Measurements from ENCODE around the gene SPEN.

Gene SPEN

GRCh38 chr1:15933684-15934083 is 86.2 kb downstream of the SPEN start:
- no peak for DNase-seq (ENCODE audit: low spot score)
- FAIRE-seq = no peak

GRCh38 chr1:15934211-15935055 is 86.9 kb downstream of the SPEN start:
- no peak for FAIRE-seq
- DNase-seq (ENCODE audit: low spot score) = no peak

GRCh38 chr1:15935056-15935950 is 87.8 kb downstream of the SPEN start:
- DNase-seq (ENCODE audit: low spot score) (no peak), FAIRE-seq (no peak)

- no peak for DNase-seq (ENCODE audit: low spot score)
- no peak for FAIRE-seq
These were observed 88.5 kb downstream of the SPEN start for GRCh38 chr1:15936025-15936424.

GRCh38 chr1:15937146-15937545 is 89.6 kb downstream of the SPEN start:
- DNase-seq (ENCODE audit: low spot score) (no peak), FAIRE-seq (no peak)

GRCh38 chr1:15937706-15938168 is 90.2 kb downstream of the SPEN start:
- FAIRE-seq (no peak), DNase-seq (ENCODE audit: low spot score) (peak; percentile 9)

GRCh38 chr1:15938628-15939161 is 91.2 kb downstream of the SPEN start:
- no peak for FAIRE-seq
- no peak for DNase-seq (ENCODE audit: low spot score)

GRCh38 chr1:15939181-15940109 is 91.9 kb downstream of the SPEN start:
- DNase-seq (ENCODE audit: low spot score) (no peak), FAIRE-seq (no peak)

- DNase-seq (ENCODE audit: low spot score) (no peak), FAIRE-seq (no peak)
These were observed 92.9 kb downstream of the SPEN start for GRCh38 chr1:15940110-15941043.

- no peak for FAIRE-seq
These were observed 93.7 kb downstream of the SPEN start for GRCh38 chr1:15941044-15941840.

GRCh38 chr1:15941899-15942660 is 94.6 kb downstream of the SPEN start:
- FAIRE-seq = no peak

More at GRCh38 chr1:15941044-15941840, 93.7 kb downstream of the SPEN start:
- DNase-seq (ENCODE audit: low spot score) = no peak

GRCh38 chr1:15942661-15943327 is 95.3 kb downstream of the SPEN start:
- DNase-seq (ENCODE audit: low spot score) = no peak

More at GRCh38 chr1:15941899-15942660, 94.6 kb downstream of the SPEN start:
- no peak for DNase-seq (ENCODE audit: low spot score)

GRCh38 chr1:15943328-15943991 is 96.0 kb downstream of the SPEN start:
- FAIRE-seq = no peak

More at GRCh38 chr1:15942661-15943327, 95.3 kb downstream of the SPEN start:
- FAIRE-seq = no peak

GRCh38 chr1:15943992-15944307 is 96.4 kb downstream of the SPEN start:
- FAIRE-seq = no peak
- DNase-seq (ENCODE audit: low spot score) = no peak

More at GRCh38 chr1:15943328-15943991, 96.0 kb downstream of the SPEN start:
- DNase-seq (ENCODE audit: low spot score) = no peak

- DNase-seq (ENCODE audit: low spot score) (no peak), FAIRE-seq (no peak)
These were observed 97.0 kb downstream of the SPEN start for GRCh38 chr1:15944308-15945010.
